IMR-90 (cell line): Measurements from ENCODE around the gene RBM23. TPM values are rescaled to one million over a fixed set of nuclear protein-coding genes. Genes with fewer than 3 reads are reported as not detected.

Experiments used
- ATAC-seq: fragments of 200-7000 bp; cut with Tn5 transposase; 2 replicates; pipeline ENCODE4 v1.9.1; 2020; ENCODE audit warnings: low read depth, mild to moderate bottlenecking, moderate library complexity
- BruUV-seq: library from RNA; stranded (reverse); fragments of 400-500 nt; replicated peaks from 2 replicates; lab custom pipeline; 2021; lab: Mats Ljungman, UMichigan
- CTCF ChIA-PET: fragments of 300-600 bp; formaldehyde crosslinking; extraction: SDS; loops from one replicate; lab custom pipeline; 2021; ENCODE audit warnings: antibody characterized with exemption; lab: Yijun Ruan, JAX
- POLR2A ChIA-PET: fragments of 300-600 bp; sonication (Branson Sonifier 250); formaldehyde crosslinking; loops from one replicate; lab custom pipeline; 2022; ENCODE audit warnings: antibody characterized with exemption; ENCODE audit not compliant: unreplicated experiment; lab: Charles Lee
- DNase-seq: peaks from one replicate; pipeline ENCODE4 v3.0.0; 2013
- H2AFZ ChIP-seq: replicated peaks from 2 replicates; pipeline ENCODE3; 2013; ENCODE audit warnings: low read length, mild to moderate bottlenecking; ENCODE audit not compliant: poor library complexity
- H2AK5ac ChIP-seq: 2 replicates; pipeline ENCODE4 v1.6.1; 2013; ENCODE audit warnings: low read depth, low read length, inconsistent platforms
- H2AK9ac ChIP-seq: replicated peaks from 2 replicates; pipeline ENCODE3; 2013; ENCODE audit warnings: mild to moderate bottlenecking, low read depth, low read length, moderate library complexity; ENCODE audit not compliant: poor library complexity
- H2BK120ac ChIP-seq: 2 replicates; pipeline ENCODE4 v1.6.1; 2013; ENCODE audit warnings: low read depth, low read length, inconsistent platforms
- H2BK15ac ChIP-seq: 3 replicates; pipeline ENCODE4 v1.6.1; 2013; ENCODE audit warnings: low read depth, low read length, inconsistent platforms
- H2BK20ac ChIP-seq: 2 replicates; pipeline ENCODE4 v1.6.1; 2013; ENCODE audit warnings: low read depth, mild to moderate bottlenecking, inconsistent platforms, low read length, moderate library complexity
- H2BK5ac ChIP-seq: 2 replicates; pipeline ENCODE4 v1.6.1; 2013; ENCODE audit warnings: mild to moderate bottlenecking, low read depth, low read length, inconsistent platforms; ENCODE audit not compliant: poor library complexity, severe bottlenecking
- H3K14ac ChIP-seq: replicated peaks from 2 replicates; pipeline ENCODE4 v1.6.1; 2013; ENCODE audit warnings: low read depth, low read length, inconsistent platforms
- H3K18ac ChIP-seq: 2 replicates; pipeline ENCODE4 v1.6.1; 2013; ENCODE audit warnings: low read depth, low read length, control low read depth
- H3K23ac ChIP-seq: 2 replicates; pipeline ENCODE4 v1.6.1; 2013; ENCODE audit warnings: low read depth, low read length, inconsistent platforms
- H3K27ac ChIP-seq: 2 replicates; pipeline ENCODE4 v1.5.1; 2013; ENCODE audit warnings: mild to moderate bottlenecking, control low read depth, low read length; ENCODE audit not compliant: insufficient read depth
- H3K27me3 ChIP-seq: 2 replicates; pipeline ENCODE4 v1.6.1; 2013; ENCODE audit warnings: low read length; ENCODE audit not compliant: control insufficient read depth, insufficient read depth
- H3K36me3 ChIP-seq: 2 replicates; pipeline ENCODE4 v1.6.1; 2013; ENCODE audit warnings: low read length, mixed read lengths; ENCODE audit not compliant: control insufficient read depth, insufficient read depth
- H3K4ac ChIP-seq: 2 replicates; pipeline ENCODE4 v1.6.1; 2013; ENCODE audit warnings: low read depth, low read length, inconsistent platforms
- H3K4me1 ChIP-seq: 2 replicates; pipeline ENCODE4 v1.6.1; 2013; ENCODE audit warnings: low read length, mixed read lengths; ENCODE audit not compliant: control insufficient read depth, insufficient read depth
- H3K4me2 ChIP-seq: 2 replicates; pipeline ENCODE4 v1.6.1; 2013; ENCODE audit warnings: low read depth, mild to moderate bottlenecking, control low read depth, low read length, moderate library complexity
- H3K4me3 ChIP-seq: 2 replicates; pipeline ENCODE4 v1.5.1; 2013; ENCODE audit warnings: low read depth, mild to moderate bottlenecking, control low read depth, low read length, moderate library complexity; ENCODE audit not compliant: insufficient read depth
- H3K56ac ChIP-seq: 2 replicates; pipeline ENCODE4 v1.6.1; 2013; ENCODE audit warnings: low read length, inconsistent platforms; ENCODE audit not compliant: insufficient read depth; ENCODE audit errors: extremely low read depth
- H3K79me1 ChIP-seq, 2 experiments: 2 replicates each; pipeline ENCODE4 v1.6.1; 2013; ENCODE audit warnings: low read length in 2 of 2, inconsistent platforms in 1 of 2, low read depth in 1 of 2
- H3K9ac ChIP-seq: 2 replicates; pipeline ENCODE4 v1.6.1; 2013; ENCODE audit warnings: low read depth, low read length, control low read depth
- H3K9me1 ChIP-seq: 2 replicates; pipeline ENCODE4 v1.6.1; 2013; ENCODE audit warnings: low read length, inconsistent platforms; ENCODE audit not compliant: insufficient read depth
- H3K9me3 ChIP-seq: 2 replicates; pipeline ENCODE4 v1.6.1; 2013; ENCODE audit warnings: low read length; ENCODE audit not compliant: control insufficient read depth, insufficient read depth
- H4K20me1 ChIP-seq: 2 replicates; pipeline ENCODE4 v1.6.1; 2013; ENCODE audit warnings: low read length, inconsistent platforms; ENCODE audit not compliant: insufficient read depth
- H4K5ac ChIP-seq: 2 replicates; pipeline ENCODE4 v1.6.1; 2013; ENCODE audit warnings: mild to moderate bottlenecking, low read depth, low read length, control low read depth
- H4K8ac ChIP-seq, 2 experiments: 2 replicates each; pipeline ENCODE4 v1.6.1; 2013; ENCODE audit warnings: low read depth in 2 of 2, low read length in 2 of 2, control low read depth in 1 of 2, inconsistent platforms in 1 of 2
- H4K91ac ChIP-seq: 2 replicates; pipeline ENCODE4 v1.6.1; 2013; ENCODE audit warnings: low read depth, low read length, inconsistent platforms; ENCODE audit not compliant: insufficient read depth
- BHLHE40 ChIP-seq: fragments of 150-350 bp; IDR thresholded peaks from 2 replicates; pipeline ENCODE4 v1.6.1; 2016; ENCODE audit warnings: mild to moderate bottlenecking, low read depth, low read length
- RFX5 ChIP-seq: IDR thresholded peaks from 2 replicates; pipeline ENCODE4 v1.8.0; 2012; ENCODE audit warnings: low read depth, mild to moderate bottlenecking, low read length, moderate library complexity
- WGBS, 2 experiments: methylation state at CpG; one replicate each; pipeline versions ENCODE4 v1.1.5 to v1.1.7; 2013; ENCODE audit warnings: missing lambda C conversion rate in 2 of 2; ENCODE audit not compliant: insufficient read length in 1 of 2; ENCODE audit errors: extremely low coverage in 2 of 2; 5-methylcytosine and 5-hydroxymethylcytosine counted together
- dilution Hi-C: fragments of 300-500 bp; cut with HindIII; formaldehyde crosslinking; loops from one replicate; pipeline ENCODE4 v1.14.3; 2018; ENCODE audit warnings: low sequenced_read_pairs; ENCODE audit not compliant: unreplicated experiment
- in situ Hi-C: fragments of 300-500 bp; cut with MboI; formaldehyde crosslinking; loops from 3 replicates; pipeline ENCODE4 v1.14.3; 2019; ENCODE audit warnings: low sequenced_read_pairs, inconsistent platforms, mixed read lengths
- intact Hi-C: fragments of 100-400 bp; cut with micrococcal nuclease; formaldehyde crosslinking; loops from 2 replicates; pipeline ENCODE4 v1.10.0; 2022
- polyA plus RNA-seq, 3 experiments: library from polyadenylated mRNA; depleted of rRNA; stranded (reverse); fragments of >200 nt; gene quantifications; 2 replicates each; pipeline ENCODE4 v1.2.3, GENCODE V29; 2012; ENCODE audit warnings: low replicate concordance in 1 of 3
- total RNA-seq: library from RNA; depleted of rRNA; stranded (reverse); fragments of >200 nt; gene quantifications from 2 replicates; pipeline ENCODE4 v1.2.3, GENCODE V29; 2012

The RBM23 gene
- total and polyA plus RNA-seq, 2 of the 4 experiments (the other 2 are of a cell fraction) = 44.7 to 375 TPM

DNA sequence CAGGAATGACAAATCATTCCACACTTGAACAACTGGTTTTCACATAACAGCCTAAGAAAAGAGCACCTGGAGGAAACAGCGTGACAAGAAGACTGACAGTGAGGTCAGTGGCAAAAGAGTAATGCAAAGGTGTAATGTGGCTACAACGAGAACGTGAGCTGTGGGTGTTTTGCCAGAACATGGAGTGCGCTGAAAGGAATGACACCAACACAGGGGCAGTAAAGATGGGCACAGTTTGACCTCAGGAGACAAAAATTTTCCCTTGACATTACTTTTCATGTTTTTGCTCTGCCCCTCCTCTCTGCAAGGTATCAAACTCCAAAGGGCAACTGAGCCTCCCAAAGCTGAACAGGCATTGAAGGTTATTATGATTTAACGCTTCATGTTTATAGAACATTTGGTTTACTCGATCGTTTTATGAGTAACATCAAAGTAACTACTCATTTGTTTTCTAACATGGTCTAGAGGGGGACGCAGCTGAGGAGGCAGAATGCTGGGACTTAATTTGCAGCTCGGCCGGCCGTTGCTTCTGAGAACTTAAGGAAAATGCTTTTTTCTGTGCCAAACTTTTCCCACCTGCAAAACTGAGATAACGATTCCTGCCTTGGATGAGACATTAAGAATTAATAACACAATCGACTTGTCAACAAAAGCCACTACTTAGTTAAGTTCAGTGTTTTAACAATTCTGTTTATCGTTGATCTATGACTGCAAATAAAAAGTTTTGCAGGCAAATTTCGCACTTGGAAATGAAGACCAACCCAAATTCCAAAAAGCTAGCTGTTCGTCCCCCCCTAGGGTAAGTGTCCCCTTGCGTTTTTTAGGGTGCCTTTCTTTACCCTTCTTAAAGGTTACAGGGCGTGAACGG lies 37.0 kb upstream of the RBM23 start:
- dilution Hi-C loops (no loop called here), intact Hi-C loops (loop anchor here (2.0 kb wide), 1 partner anchor 25 kb away; no protein-coding TSS in a partner anchor), in situ Hi-C loops (no loop called here)
- peaks cover 9% of the 10 kb centered on the region for H3K9me1 ChIP-seq
- WGBS, 2 experiments = 28% methylated on average over 7 of the region's 19 CpGs; no CpG with 5 or more reads in 1 of the 2 experiments
- H3K14ac ChIP-seq = peak overlapping the region; percentile 46
- H3K56ac ChIP-seq = peak overlapping the region; percentile 89; the same call in 1 of the 2 replicates
- DNase-seq (no peak), ATAC-seq (no peak)
- peak overlapping the region; percentile 75 for H3K23ac ChIP-seq
- ChIA-PET POLR2A (interaction anchor here (0.6 kb wide), 1 partner anchor 38 kb away, joined by 9 read pairs; no protein-coding TSS in a partner anchor), CTCF (interaction anchor here (0.8 to 2.4 kb wide), 2 partner anchors 26 to 399 kb away, joined by 3 to 13 read pairs; partner anchors contain the start of gene PRMT5)
- H3K9me3 ChIP-seq = no peaks in the 10 kb centered on the region
- H2BK15ac ChIP-seq = no peak overlapping the region
- H3K4me1 ChIP-seq = peaks cover 5% of the 10 kb centered on the region
- H3K27ac ChIP-seq = peak overlapping the region; percentile 80
- no peak overlapping the region for H2AK9ac ChIP-seq
- H4K91ac ChIP-seq = 0 out of 2 replicates have a peak overlapping the region, but pooled peaks have one; percentile 3
- no TSS peak for BruUV-seq
- peaks cover 6 to 12% of the 10 kb centered on the region in 2 experiments; a peak in 3 of 4 replicates for H3K79me1 ChIP-seq
- peak overlapping the region; percentile 29 for H4K5ac ChIP-seq
- 0 out of 2 replicates have a peak overlapping the region, but pooled peaks have one; percentile 1 for H2BK120ac ChIP-seq
- peak overlapping the region; percentile 91 for H3K4me2 ChIP-seq
- no peak overlapping the region for H2BK20ac ChIP-seq
- no peaks in the 10 kb centered on the region for H3K27me3 ChIP-seq
- no peaks in the 10 kb centered on the region for H4K20me1 ChIP-seq
- peak overlapping the region; percentile 8 for H3K4ac ChIP-seq
- peak overlapping the region; percentile 83 for H2AK5ac ChIP-seq
- peaks cover 5% of the 10 kb centered on the region for H3K36me3 ChIP-seq
- H3K4me3 ChIP-seq = peak overlapping the region; percentile 68
- peak overlapping the region; percentile 52 for H2BK5ac ChIP-seq
- H3K18ac ChIP-seq = peak overlapping the region; percentile 57; the same call in 1 of the 2 replicates
- H4K8ac ChIP-seq = peak overlapping the region; percentile 67 to 76; a peak in 3 of 4 replicates
- TF ChIP-seq RFX5 (no peak), BHLHE40 (peak; percentile 44; the same call in 1 of the 2 replicates)
- peak overlapping the region; percentile 87 for H3K9ac ChIP-seq
- peak overlapping the region; percentile 91 for H2AFZ ChIP-seq
